ENCODE results near the gene SYNJ1.
A peak's percentile ranks its signal among the peaks of the same experiment; 100 is the strongest.
"Not testable (repeated sequence)": the region's sequence is repeated elsewhere in the genome, so short reads cannot be mapped to it uniquely, and the experiment has no call there.

Gene SYNJ1, protein sequence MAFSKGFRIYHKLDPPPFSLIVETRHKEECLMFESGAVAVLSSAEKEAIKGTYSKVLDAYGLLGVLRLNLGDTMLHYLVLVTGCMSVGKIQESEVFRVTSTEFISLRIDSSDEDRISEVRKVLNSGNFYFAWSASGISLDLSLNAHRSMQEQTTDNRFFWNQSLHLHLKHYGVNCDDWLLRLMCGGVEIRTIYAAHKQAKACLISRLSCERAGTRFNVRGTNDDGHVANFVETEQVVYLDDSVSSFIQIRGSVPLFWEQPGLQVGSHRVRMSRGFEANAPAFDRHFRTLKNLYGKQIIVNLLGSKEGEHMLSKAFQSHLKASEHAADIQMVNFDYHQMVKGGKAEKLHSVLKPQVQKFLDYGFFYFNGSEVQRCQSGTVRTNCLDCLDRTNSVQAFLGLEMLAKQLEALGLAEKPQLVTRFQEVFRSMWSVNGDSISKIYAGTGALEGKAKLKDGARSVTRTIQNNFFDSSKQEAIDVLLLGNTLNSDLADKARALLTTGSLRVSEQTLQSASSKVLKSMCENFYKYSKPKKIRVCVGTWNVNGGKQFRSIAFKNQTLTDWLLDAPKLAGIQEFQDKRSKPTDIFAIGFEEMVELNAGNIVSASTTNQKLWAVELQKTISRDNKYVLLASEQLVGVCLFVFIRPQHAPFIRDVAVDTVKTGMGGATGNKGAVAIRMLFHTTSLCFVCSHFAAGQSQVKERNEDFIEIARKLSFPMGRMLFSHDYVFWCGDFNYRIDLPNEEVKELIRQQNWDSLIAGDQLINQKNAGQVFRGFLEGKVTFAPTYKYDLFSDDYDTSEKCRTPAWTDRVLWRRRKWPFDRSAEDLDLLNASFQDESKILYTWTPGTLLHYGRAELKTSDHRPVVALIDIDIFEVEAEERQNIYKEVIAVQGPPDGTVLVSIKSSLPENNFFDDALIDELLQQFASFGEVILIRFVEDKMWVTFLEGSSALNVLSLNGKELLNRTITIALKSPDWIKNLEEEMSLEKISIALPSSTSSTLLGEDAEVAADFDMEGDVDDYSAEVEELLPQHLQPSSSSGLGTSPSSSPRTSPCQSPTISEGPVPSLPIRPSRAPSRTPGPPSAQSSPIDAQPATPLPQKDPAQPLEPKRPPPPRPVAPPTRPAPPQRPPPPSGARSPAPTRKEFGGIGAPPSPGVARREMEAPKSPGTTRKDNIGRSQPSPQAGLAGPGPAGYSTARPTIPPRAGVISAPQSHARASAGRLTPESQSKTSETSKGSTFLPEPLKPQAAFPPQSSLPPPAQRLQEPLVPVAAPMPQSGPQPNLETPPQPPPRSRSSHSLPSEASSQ (N-terminal part only)

DNA sequence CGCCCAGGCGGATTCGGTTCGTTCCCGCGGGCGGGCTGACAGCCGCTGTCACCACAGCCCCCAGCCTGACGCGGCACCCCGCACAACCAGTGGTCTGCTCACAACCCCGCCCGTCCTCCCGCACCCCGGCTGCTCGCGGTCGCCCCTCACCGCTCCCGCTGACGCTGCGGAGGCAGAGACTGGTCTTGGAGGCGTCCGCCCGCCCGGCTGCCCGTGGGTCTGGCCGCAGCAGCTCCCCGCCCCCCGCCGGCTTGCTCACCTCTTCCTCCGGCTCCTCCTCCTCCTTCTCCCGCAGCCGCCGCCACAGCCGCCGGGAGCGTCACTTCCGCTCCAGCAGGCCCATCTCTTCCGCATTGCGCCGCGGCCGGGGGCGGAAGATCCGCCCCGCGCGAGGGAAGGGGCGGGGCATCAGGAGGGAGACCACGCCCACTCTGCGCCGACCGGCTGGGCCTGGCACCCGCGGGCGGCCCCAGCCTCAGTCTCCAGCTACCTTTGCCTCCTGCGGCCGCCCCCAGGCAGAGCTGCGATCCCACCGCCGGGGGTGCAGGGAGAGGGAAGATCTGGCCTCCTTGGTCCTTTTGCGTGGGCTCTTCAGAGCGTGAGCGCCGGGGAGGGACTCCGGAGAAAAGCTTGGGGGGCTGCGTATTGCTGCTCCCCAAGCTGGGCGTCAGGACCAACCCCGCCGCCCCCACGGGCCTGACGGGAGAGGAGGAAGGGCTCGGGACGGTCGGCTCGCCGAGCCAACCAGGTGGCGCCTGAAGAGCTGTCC is at the start of gene SYNJ1:
SYNJ1 (minus strand) TSS at position 327 of the 769 bp plus-strand sequence. CDS start 1,118 bp downstream, outside the sequence.
- peak; percentile 82 for DNase-seq

DNA sequence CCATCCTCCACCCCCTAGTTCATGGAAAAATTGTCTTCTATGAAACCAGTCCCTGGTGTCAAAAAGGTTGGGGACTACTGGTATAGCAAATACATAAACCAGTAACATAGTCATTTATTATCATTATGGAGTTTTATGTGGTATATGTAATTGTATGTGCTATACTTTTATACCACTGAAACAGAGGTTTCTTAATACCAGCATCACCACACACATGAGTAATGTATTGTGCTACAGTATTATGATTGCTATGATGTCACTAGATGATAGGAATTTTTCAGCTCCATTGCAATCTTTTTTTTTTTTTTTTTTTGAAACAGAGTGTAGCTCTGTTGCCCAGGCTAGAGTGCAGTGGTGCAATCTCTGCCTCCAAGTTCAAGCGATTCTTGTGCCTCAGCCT is 49.5 kb upstream of the SYNJ1 start:
- no peak for DNase-seq

DNA sequence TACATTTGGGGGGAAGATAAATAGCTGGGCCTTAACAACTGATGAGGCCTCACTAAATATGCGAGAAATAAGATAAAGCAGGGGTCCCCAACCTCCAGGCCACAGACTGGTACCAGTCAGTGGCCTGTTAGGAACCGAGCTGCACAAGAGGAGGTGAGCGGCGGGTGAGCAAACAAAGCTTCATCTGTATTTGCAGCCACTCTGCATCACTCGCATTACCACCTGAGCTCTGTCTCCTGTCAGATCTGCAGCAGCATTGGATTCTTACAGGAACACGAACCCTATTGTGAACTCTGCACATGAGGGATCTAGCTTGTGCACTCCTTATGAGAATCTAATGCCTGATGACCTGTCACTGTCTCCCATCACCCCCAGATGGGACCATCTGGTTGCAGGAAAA is 48.9 kb upstream of the SYNJ1 start:
- no peak for DNase-seq

DNA sequence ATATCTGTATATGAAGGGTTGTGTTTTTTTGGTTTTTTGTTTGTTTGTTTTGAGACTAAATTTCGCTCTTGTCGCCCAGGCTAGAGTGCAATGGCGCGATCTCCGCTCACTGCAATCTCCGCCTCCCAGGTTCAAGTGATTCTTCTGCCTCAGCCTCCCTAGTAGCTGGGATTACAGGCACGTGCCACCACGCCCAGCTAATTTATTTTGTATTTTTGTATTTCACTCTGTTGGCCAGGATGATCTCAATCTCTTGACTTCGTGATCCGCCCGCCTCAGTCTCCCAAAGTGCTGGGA is 45.2 kb upstream of the SYNJ1 start:
- DNase-seq: not testable (repeated sequence)

DNA sequence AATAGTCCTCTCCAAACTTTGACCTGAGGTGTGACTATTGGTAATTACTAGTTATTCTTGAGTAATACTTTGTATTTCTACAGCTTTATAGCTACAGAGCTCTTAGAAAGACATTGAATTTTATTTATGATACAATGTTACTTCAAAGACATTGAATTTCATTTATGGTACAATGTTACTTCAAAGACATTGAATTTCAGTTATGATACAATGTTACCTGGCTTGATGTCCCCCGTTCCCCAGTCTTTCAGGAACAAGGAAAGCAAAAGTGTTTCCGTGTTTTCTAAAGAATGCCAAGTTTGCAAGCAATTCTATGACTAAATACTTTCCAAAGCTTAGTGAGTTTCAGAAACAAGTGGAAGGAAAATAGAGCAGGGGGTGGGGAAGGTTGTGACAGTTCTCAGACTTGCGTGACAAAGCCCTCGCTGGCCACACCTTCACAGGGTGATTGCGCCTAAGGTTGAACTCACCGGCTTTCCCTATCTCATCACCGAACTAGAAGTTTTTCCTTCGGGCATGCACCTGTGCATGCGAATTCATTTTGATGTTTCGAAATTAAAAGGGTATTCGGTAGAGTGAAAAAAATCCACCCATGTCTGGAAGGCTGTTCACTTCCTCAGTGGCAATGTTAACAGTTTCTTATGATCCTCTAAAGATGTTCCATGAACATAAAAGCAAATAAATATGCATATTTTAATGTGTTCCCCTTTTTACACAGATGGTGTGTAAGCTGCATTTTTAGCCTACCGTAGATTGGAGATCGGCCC is 44.7 kb upstream of the SYNJ1 start:
- DNase-seq: no peak

DNA sequence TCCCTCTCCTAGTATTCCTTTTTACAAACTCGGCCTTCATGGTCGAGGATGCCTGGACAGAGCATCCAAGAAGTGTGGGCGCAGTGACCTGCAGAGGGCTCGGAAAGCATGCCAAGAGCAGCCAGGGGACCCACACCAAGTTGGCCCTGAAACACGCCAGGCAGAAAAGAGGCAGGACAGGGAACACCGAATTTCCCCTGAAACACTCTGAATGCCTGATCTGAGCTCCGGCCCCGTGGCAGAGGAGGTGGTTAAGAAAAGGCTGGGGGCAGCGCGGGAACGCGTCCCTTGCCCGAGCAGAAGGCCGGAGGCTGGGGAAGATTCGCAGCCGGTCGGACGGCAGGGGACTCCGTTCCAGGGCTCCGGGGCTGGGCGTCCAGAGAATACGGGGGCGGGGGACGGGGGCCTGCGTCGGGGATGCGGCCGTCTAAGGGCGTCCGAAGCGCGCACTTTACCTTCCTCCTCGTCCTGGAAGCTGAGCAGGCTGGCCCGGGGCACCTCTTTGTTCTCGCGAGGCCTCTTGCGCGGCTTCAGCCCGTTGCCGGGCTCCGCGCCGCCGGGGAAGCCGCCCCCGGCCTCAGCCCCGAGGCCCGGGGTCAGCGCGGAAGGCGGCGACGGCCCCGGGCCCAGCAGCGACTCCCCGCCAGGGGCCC is 43.2 kb upstream of the SYNJ1 start:
- peak; percentile 20 for DNase-seq

DNA sequence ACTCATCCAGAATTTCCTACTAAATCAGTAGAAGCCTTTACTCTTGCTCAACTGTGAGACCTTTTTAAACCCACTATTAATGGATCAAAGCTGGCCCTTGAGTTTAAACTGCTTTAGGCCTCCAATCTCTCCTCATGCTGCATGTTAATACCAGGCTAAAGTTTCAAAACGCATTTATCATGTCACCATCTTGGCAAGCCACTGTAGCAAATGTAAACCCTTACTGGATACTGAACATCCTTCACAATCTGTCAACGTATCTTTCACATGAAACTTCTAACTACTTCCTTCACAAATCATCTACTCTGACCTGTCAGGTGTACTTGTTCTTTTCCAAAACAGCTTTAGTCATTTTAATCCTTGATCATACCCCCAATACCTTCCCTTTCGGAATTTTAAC is 40.7 kb upstream of the SYNJ1 start:
- no peak for DNase-seq

DNA sequence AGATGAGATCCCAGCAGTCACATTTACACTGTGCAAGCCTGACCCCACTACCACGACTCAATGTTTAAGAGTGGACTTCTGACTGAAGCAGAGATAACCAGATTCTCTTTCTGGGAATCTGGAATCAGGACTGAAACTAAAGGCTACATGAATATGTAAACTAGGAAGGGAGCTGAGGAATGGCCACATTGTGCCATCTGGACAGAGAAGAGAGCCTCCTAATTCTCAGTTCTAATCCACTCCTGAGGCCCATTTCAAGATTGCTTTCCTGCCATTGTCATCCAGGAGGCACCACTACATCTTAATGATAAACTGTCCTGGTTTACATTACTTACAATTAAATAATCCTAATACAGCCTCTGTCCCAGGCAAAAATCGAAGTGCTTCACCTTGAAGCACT is 37.2 kb upstream of the SYNJ1 start:
- no peak for DNase-seq

DNA sequence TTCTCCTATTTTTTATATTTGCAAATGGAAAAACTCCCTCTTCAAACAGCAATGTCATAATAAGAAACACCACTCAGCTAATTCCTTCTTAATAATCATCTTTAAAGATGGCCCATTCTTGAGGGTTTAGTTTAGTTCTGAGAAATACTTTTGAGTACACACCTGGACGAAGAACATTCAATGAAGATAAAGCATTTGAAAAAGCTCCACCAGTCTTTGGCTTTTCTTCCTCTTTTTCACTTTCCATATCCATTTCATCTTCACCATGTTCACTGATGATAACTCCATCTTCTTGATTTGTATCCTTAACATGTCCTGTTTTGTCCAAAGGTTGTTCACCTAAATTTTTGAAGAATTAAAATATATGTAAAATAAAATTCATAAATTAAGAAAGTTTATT is 36.4 kb upstream of the SYNJ1 start:
- no peak for DNase-seq

DNA sequence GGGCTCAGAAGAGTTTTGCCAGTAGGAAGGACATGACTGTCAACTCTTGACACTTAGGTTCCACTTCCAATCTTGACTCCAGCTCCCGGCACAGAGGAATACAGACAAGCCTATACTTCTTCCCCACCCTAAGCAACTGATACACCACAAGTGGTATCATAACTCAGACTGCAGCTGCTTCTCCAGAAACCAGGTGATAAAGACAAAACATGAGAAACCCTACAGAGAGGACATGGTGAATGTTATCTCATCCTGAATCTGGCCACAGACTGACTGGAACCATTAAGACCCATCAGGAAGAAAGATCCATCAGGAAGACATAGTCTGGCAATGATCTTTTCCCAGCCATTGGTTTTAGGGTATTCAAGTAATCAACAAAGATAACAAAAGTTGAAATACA is 30.0 kb upstream of the SYNJ1 start:
- no peak for DNase-seq

DNA sequence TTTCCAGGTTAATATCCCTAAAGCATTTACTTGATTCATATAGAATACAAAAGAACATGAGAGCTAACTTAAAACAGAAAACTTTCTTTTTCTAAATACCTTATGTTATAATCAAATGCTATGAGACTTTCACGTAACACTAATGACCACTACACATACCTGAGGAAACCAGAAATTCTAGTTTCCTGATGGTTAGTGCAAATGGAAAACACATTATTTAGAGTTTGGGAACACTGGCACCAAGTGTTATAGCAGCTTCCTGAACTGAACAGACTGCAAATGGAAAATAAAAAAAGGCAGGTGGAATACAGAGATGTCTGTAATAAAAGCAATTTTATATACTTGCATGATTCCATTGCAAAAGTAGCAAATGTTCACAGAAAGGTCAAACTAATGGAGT is 28.3 kb upstream of the SYNJ1 start:
- DNase-seq: no peak

DNA sequence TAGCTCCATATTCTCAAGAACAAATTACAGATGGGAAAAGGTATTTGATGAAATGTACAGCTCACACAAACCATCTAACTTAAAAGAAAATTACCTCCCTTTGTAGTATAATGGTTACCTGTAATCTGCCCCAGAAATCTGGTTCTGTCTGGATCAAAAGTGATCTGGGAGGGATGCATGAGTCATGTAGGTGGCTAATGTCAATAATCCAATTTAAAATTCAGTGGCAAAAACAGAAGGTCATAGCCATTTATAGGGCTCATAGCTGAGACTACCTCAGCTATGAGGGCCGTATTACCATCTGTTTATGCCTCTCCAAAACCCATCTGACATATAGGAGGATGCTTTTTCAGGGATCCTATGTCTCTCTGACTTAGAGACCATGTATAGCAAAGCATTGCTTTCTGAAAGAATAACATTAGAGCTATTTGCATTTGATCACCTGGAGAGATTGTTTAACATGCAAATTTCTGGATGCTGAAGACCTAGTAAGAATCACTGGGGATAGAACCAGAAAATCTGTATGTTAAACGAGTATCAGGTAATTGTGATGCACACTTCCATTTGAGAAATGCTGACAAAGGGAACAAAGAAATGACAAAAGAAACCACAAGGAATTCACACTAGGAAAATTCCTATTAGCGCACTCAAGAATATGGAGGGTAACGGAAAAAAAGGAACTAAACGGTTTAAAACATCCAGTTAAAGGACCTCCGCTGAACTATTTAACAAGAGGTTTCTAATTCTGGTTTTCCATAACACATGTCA is 26.2 kb upstream of the SYNJ1 start:
- no peak for DNase-seq

DNA sequence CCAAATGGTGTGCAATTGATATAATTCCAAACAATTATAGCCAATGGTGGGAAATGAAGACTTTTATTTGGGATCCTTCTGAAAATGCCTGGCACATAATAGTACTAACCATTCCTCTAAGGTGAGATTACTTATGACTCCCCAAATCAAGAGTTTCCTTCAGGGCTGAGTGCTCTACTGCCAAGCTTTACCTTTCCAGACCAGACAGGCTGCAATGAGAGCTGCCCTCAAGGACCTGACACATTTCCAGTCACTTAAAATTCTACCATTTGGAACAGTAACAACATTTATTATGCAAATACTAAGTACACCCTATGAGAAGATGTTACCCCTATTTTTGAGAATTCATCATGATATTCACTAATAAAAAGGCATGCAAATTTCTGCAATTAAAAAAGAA is 22.6 kb upstream of the SYNJ1 start:
- no peak for DNase-seq

DNA sequence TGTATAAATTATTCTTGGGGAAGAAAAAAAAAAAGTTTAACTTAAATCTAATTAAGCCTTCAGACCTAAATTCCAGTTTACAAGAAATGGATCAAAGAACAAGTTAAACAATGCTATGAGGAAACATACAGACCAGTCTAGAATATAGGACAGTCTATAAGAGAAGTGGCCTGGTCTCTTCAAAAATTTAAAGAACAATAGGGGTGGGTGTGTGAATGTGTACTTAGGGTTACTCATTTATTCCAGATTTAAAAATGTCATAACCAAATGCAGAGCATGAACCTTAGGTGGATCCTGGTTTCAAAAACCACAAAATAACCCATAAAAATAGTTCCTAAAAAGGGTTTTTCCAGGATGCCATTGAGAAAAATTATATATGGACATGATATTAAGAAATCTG is 21.8 kb upstream of the SYNJ1 start:
- DNase-seq: no peak

DNA sequence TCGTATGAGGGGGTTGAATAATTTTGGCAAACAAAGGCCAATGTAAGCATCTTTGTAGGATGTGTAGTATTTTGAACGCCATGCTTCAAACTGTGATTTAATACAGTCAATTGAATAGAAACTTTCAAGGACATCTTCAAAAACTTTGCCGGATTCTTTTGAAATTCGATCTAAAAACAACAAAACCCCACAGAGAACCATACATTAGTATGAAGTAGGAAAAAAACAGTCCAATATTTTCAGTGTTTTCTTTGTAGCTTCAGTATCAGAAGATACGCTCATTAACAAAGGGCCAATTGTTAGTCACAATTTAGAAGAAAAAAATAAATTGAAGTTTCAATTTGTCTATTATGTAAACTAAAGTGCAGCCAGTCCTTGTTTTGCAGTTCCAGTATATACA is 20.7 kb upstream of the SYNJ1 start:
- no peak for DNase-seq

DNA sequence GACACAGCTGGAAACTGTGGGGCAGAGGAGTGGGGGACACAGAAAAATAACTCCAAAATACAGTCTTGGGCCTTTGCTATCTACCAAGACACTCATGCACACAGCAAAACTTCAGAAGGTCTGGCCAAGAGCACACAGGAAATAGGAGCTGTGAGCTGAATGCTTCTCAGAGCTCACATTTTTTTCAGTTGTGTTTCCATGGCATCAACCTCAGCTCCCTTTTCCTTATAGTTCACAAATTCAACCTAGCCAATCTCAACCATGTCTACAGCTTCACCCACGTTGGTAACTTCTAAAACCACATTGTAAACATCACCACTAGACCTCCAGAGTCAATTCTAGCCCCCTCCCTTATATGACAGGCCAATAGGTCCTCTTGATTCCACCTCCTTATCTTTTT is 19.6 kb upstream of the SYNJ1 start:
- no peak for DNase-seq

DNA sequence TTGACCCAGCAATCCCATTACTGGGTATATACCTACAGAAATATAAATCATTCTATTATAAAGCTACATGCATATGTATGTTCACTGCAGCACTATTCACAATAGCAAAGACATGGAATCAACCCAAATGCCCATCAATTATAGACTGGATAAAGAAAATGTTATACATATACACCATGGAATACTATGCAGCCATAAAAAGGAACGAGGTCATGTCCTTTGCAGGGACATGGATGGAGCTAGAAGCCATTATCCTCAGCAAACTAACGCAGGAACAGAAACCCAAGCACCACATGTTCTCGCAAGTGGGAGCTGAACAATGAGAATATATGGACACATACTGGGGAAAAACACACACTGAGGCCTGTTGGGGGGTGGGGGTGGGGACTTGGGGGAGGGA is 18.9 kb upstream of the SYNJ1 start:
- DNase-seq: not testable (repeated sequence)

DNA sequence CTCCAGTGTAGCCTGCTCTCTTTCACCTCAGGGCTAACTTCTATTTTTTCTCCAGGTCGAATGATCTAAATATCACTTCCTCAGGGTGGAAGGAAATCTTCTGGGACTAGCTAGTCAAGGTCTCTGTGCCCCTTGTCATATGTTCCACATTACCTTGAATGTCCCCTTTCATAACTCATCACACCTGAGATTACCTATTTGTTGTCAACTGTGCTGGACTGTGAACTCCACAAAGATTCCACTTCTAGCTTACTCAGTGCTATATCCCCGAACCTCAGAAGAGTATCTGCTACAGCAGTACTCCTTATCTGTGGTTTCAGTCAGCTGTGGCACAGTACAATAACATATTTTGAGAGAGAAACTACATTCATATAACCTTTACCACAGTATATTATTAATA is 14.6 kb upstream of the SYNJ1 start:
- DNase-seq: no peak

DNA sequence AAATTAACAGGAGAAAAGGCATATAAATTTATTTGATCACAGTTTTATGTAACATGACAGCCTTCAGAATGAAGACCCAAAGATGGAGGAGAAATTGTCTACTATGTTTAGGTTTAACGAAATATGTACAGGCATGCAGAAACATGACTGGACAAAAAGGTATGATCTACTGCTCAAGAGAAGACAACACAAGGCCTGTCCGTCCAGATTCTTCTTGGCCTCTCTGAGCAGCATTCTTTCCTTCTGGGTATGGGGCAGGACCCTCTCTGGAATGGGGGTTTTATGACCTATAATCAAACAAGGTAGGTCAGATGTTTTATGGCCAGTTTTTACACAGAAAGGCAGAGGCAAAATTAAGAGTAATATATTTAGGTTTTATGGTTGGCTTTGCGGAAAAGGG is 13.5 kb upstream of the SYNJ1 start:
- DNase-seq: no peak

DNA sequence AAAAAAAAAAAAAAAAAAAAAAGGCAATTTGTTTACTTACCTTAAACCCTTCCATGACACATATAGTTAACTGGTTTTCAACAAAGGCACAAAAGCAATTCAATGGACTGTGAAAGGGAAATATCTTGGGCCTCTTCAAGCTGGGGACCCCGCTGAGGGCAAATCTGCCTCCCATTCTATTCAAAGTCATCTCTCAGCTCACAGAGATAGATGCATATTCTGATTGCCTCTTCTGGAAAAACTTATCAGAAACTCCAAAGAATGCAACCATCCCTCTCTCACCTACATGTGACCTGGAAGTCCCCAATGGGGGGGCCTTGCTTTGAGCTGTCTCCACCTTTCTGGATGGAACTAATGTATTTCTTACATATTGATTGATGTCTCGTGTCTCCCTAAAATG is 12.1 kb upstream of the SYNJ1 start:
- no peak for DNase-seq

DNA sequence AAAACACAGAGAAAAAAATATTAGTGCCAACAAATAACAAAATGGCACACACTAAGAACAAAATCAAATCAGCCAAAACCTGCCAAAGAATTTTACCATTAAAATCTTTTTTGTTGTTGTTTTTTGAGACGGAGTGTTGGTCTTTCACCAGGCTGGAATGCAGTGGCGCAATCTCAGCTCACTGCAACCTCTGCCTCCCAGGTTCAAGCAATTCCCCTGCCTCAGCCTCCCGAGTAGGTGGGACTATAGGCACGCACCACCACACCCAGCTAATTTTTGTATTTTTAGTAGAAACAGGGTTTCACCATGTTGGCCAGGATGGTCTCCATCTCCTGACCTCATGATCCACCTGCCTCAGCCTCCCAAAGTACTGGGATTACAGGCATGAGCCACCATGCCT is 8.3 kb upstream of the SYNJ1 start:
- DNase-seq: not testable (repeated sequence)

Data from NCI-H1048 (cell line).